Stomach (tissue), 9 donors: ENCODE data around the gene SPATA21. TPM values are rescaled to one million over a fixed set of nuclear protein-coding genes. Genes with fewer than 3 reads are reported as not detected.

Experiments
- DNase-seq, 2 donors: peaks; one replicate each; pipeline versions ENCODE4 v3.0.0 to v3.0.0-alpha.2; 2013 to 2019
- H3K27ac ChIP-seq, 5 donors: fragments of 200-600 bp in 4 of 5; sonication (generic) in 4 of 5; one replicate each; pipeline ENCODE4 v1.5.1; 2013 to 2019; ENCODE audit warnings: mild to moderate bottlenecking in 1 of 5, moderate library complexity in 1 of 5
- H3K27me3 ChIP-seq, 3 donors: fragments of 200-600 bp; sonication (generic); one replicate each; pipeline ENCODE4 v1.5.1; 2017 to 2019; ENCODE audit warnings: mixed run types in 1 of 3
- H3K36me3 ChIP-seq, 4 donors: fragments of 200-600 bp; sonication (generic); 1 replicate in 3 of 4; 2 replicates in 1 of 4; pipeline ENCODE4 v1.5.1; 2016 to 2019
- H3K4me1 ChIP-seq, 4 donors: fragments of 200-600 bp; sonication (generic); one replicate each; pipeline ENCODE4 v1.5.1; 2016 to 2019
- H3K4me3 ChIP-seq, 4 donors: fragments of 200-600 bp; sonication (generic) in 3 of 4; one replicate each; pipeline ENCODE4 v1.5.1; 2016 to 2019; ENCODE audit warnings: mild to moderate bottlenecking in 1 of 4
- H3K9me3 ChIP-seq, 4 donors: fragments of 200-600 bp; sonication (generic); one replicate each; pipeline ENCODE4 v1.5.1; 2016 to 2019
- CTCF ChIP-seq, 7 experiments: fragments of 450-650 bp in 4 of 7; fragments of 200-600 bp in 3 of 7; sonication (generic) in 3 of 7; IDR thresholded peaks; one replicate each; pipeline ENCODE4 v1.5.1; 2016 to 2019; ENCODE audit warnings: antibody characterized with exemption in 7 of 7, control low read depth in 2 of 7, mild to moderate bottlenecking in 1 of 7
- EP300 ChIP-seq: sonication (generic); formaldehyde crosslinking; IDR thresholded peaks from one replicate; pipeline ENCODE4 v1.6.1; 2017; ENCODE audit warnings: antibody characterized with exemption
- POLR2A ChIP-seq, 4 donors: fragments of 450-650 bp; IDR thresholded peaks; one replicate each; pipeline ENCODE4 v1.6.1; 2016; ENCODE audit warnings: antibody characterized with exemption in 4 of 4, control low read depth in 2 of 4, mild to moderate bottlenecking in 1 of 4, moderate library complexity in 1 of 4
- POLR2AphosphoS5 ChIP-seq, 3 donors: sonication (generic); formaldehyde crosslinking; IDR thresholded peaks; one replicate each; pipeline ENCODE4 v1.6.1; 2016; ENCODE audit warnings: antibody characterized with exemption in 3 of 3
- WGBS, 5 donors: extraction: QIAGEN DNeasy Blood & Tissue Kit in 3 of 5; methylation state at CpG; one replicate each; pipeline versions ENCODE4 v1.1.5 to v1.1.7; 2013 to 2018; 5-methylcytosine and 5-hydroxymethylcytosine counted together
- intact Hi-C: fragments of 100-400 bp; cut with DNase I; formaldehyde crosslinking; loops from one replicate; pipeline ENCODE4 v1.15.1; 2023; ENCODE audit warnings: low total_unique reads
- polyA plus RNA-seq, 3 donors: library from polyadenylated mRNA; stranded (reverse); fragments of 200-250 nt; gene quantifications; one replicate each; pipeline ENCODE4 v1.2.3, GENCODE V29; 2013
- total RNA-seq, 5 donors: library from RNA; depleted of rRNA; stranded (reverse); fragments of >200 nt; gene quantifications; one replicate each; pipeline versions ENCODE4 v1.1.0 to v1.2.3, GENCODE V29; 2014 to 2016
- donor health status: healthy with polysubstance abuse.
- donor health status: Bipolar disorder and iron deficiency.
- donor health status: healthy.

The SPATA21 gene
- total and polyA plus RNA-seq, 8 donors = 0.25 to 0.31 (median 0.30) TPM; not detected in 5

DNA sequence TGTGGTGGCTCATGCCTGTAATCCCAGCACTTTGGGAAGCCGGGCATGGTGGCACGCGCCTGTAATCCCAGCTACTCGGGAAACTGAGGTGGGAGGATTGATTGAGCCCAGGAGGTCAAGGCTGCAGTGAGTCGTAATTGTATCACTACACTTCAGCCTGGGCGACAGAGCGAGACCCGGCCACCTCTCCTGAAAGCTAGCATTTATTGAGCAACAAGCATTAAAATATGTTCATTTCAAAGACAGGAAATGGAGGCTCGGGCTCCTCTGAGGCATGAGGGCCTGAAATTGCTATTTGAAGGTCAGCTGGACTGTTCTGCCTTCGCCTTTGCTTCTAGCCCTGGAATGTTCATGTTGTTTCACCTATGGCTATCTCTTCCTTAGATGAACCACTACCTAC, 34.5 kb downstream of the SPATA21 start:
- H3K36me3 ChIP-seq = peaks cover 6 to 33% (median 28%) of the 10 kb centered on the region in 4 donors
- H3K27me3 ChIP-seq = no peaks in the 10 kb centered on the region
- H3K4me3 ChIP-seq = no peak overlapping the region
- WGBS, 5 donors = 82 to 91% (median 88%) methylated on average over 10 of the region's 10 CpGs
- no peak for TF ChIP-seq CTCF (IDR thresholded peaks at IDR 0.05)
- TF ChIP-seq POLR2AphosphoS5 (IDR thresholded peaks at IDR 0.05) = no peak
- TF ChIP-seq POLR2A (IDR thresholded peaks at IDR 0.05) = no peak
- TF ChIP-seq EP300 = no peak
- no peak overlapping the region for H3K27ac ChIP-seq
- intact Hi-C loops = no loop called here
- H3K4me1 ChIP-seq = no peaks in the 10 kb centered on the region
- no peaks in the 10 kb centered on the region for H3K9me3 ChIP-seq
- DNase-seq = no peak

- Histone ChIP-seq H3K27ac (no peak overlapping the region), H3K4me3 (no peak overlapping the region), H3K36me3 (peaks cover 42 to 76% (median 71%) of the 10 kb centered on the region in 4 donors), H3K4me1 (peaks cover under 1 to 21% (median 9%) of the 10 kb centered on the region in 4 donors), H3K9me3 (no peaks in the 10 kb centered on the region), H3K27me3 (no peaks in the 10 kb centered on the region)
- 81 to 95% (median 86%) methylated on average over 3 to 5 of the region's 5 CpGs for WGBS, 5 donors
- DNase-seq = no peak
- no peak for TF ChIP-seq POLR2A (IDR thresholded peaks at IDR 0.05)
- no peak for TF ChIP-seq EP300
- TF ChIP-seq CTCF (IDR thresholded peaks at IDR 0.05) = no peak
- no peak for TF ChIP-seq POLR2AphosphoS5 (IDR thresholded peaks at IDR 0.05)
- intact Hi-C loops = no loop called here
Measured at GRCh38 chr1:16398371-16398953, 38.8 kb downstream of the SPATA21 start.

- no peak for TF ChIP-seq POLR2AphosphoS5 (IDR thresholded peaks at IDR 0.05)
- TF ChIP-seq CTCF (IDR thresholded peaks at IDR 0.05) = no peak
- no peak for TF ChIP-seq POLR2A (IDR thresholded peaks at IDR 0.05)
- intact Hi-C loops = no loop called here
- Histone ChIP-seq H3K27ac (no peak overlapping the region), H3K4me1 (peaks cover 13 to 34% (median 22%) of the 10 kb centered on the region in 4 donors), H3K4me3 (no peak overlapping the region), H3K27me3 (no peaks in the 10 kb centered on the region), H3K36me3 (peaks cover 46 to 83% (median 76%) of the 10 kb centered on the region in 4 donors), H3K9me3 (no peaks in the 10 kb centered on the region)
- WGBS, 5 donors = 58 to 75% (median 74%) methylated on average over 5 of the region's 5 CpGs
- no peak for DNase-seq
Measured at GRCh38 chr1:16397120-16397519, 40.1 kb downstream of the SPATA21 start.

DNA sequence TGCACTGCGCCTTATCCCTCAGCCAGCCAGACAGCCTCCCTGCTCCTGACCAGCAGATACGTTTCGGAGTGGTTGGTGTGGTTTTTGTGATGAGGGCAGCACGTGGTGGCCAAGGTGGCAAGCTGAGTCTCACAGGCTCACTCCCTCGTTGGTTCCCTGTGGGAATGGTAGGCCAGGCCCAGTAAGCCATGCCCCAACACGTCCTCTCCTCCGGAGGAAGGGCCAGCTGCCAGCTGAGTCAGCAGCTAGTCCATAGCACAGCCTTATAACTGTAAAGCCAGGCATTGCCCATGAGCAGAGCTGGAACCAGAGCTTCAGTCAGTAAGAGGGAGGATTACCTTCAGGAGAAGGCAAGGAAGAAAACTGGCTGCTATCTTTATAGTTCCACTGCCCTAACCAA, 40.6 kb downstream of the SPATA21 start:
- DNase-seq = no peak
- no peak for TF ChIP-seq POLR2A (IDR thresholded peaks at IDR 0.05)
- no peak for TF ChIP-seq CTCF (IDR thresholded peaks at IDR 0.05)
- TF ChIP-seq EP300 = no peak
- TF ChIP-seq POLR2AphosphoS5 (IDR thresholded peaks at IDR 0.05) = no peak
- Histone ChIP-seq H3K4me3 (no peak overlapping the region), H3K27me3 (no peaks in the 10 kb centered on the region), H3K27ac (no peak overlapping the region), H3K36me3 (peaks cover 46 to 83% (median 76%) of the 10 kb centered on the region in 4 donors), H3K4me1 (peaks cover 19 to 39% (median 28%) of the 10 kb centered on the region in 4 donors), H3K9me3 (no peaks in the 10 kb centered on the region)
- WGBS, 5 donors = 59 to 75% (median 66%) methylated on average over 4 to 7 of the region's 7 CpGs
- intact Hi-C loops = no loop called here
